ENCODE measurements around the gene LGALSL. TPM values are rescaled to one million over a fixed set of nuclear protein-coding genes. Genes with fewer than 3 reads are reported as not detected.

LGALSL gene
- polyA plus RNA-seq, result 10 to 100 TPM; 16.8 to 21.4 TPM

- Histone ChIP-seq H3K4me3 (ENCODE audit: low read depth in 1 of 2, low read length in 2 of 2) (peak within 1 kb of the TSS; percentile 68 to 73), H3K4me1 (ENCODE audit: control insufficient read depth in 2 of 2, insufficient read depth in 2 of 2, low read length in 1 of 2) (no peaks in the 10 kb centered on the region), H3K9me3 (ENCODE audit: control insufficient read depth in 2 of 2, insufficient read depth in 1 of 2, low read depth in 1 of 2, low read length in 1 of 2) (no peaks in the 10 kb centered on the region), H3K27ac (ENCODE audit: low read depth in 2 of 2, low read length in 1 of 2) (peak within 1 kb of the TSS; percentile 79 to 96), H3K27me3 (ENCODE audit: control insufficient read depth in 1 of 2, insufficient read depth in 2 of 2, low read length in 2 of 2) (no peaks in the 10 kb centered on the region), H3K36me3 (ENCODE audit: control insufficient read depth in 2 of 2, insufficient read depth in 2 of 2, low read length in 1 of 2) (peaks cover 0 to 3% of the 10 kb centered on the region in 2 donors)
- 1% methylated on average over 18 to 52 of the region's 52 CpGs for WGBS, 2 donors
Observed at GRCh38 chr2:64453770-64454385, at the start of gene LGALSL. TSS of gene LGALSL (plus strand) at chr2:64454162. CDS start at chr2:64454546, 384 bp downstream.

GRCh38 chr2:64404743-64405142 is 49.2 kb upstream of the LGALSL start:
- H3K4me1 ChIP-seq (ENCODE audit: control insufficient read depth in 2 of 2, insufficient read depth in 2 of 2, low read length in 1 of 2), result peaks cover 9 to 37% of the 10 kb centered on the region in 2 donors
- no peaks in the 10 kb centered on the region for H3K9me3 ChIP-seq (ENCODE audit: control insufficient read depth in 2 of 2, insufficient read depth in 1 of 2, low read depth in 1 of 2, low read length in 1 of 2)
- H3K4me3 ChIP-seq (ENCODE audit: low read depth in 1 of 2, low read length in 2 of 2), result no peak overlapping the region
- peak overlapping the region; percentile 48 to 73 for H3K27ac ChIP-seq (ENCODE audit: low read depth in 2 of 2, low read length in 1 of 2)
- 42 to 51% methylated on average over 9 of the region's 9 CpGs for WGBS, 2 donors
- no peaks in the 10 kb centered on the region for H3K36me3 ChIP-seq (ENCODE audit: control insufficient read depth in 2 of 2, insufficient read depth in 2 of 2, low read length in 1 of 2)
- no peaks in the 10 kb centered on the region for H3K27me3 ChIP-seq (ENCODE audit: control insufficient read depth in 1 of 2, insufficient read depth in 2 of 2, low read length in 2 of 2)

- H3K27me3 ChIP-seq (ENCODE audit: control insufficient read depth in 1 of 2, insufficient read depth in 2 of 2, low read length in 2 of 2), result no peaks in the 10 kb centered on the region
- 71 to 74% methylated on average over 11 of the region's 11 CpGs for WGBS, 2 donors
- peaks cover 9 to 30% of the 10 kb centered on the region in 2 donors for H3K4me1 ChIP-seq (ENCODE audit: control insufficient read depth in 2 of 2, insufficient read depth in 2 of 2, low read length in 1 of 2)
- H3K36me3 ChIP-seq (ENCODE audit: control insufficient read depth in 2 of 2, insufficient read depth in 2 of 2, low read length in 1 of 2), result no peaks in the 10 kb centered on the region
- no peaks in the 10 kb centered on the region for H3K9me3 ChIP-seq (ENCODE audit: control insufficient read depth in 2 of 2, insufficient read depth in 1 of 2, low read depth in 1 of 2, low read length in 1 of 2)
- H3K27ac ChIP-seq (ENCODE audit: low read depth in 2 of 2, low read length in 1 of 2), result peak overlapping the region in 1 of 2 donors; percentile 59
- no peak overlapping the region for H3K4me3 ChIP-seq (ENCODE audit: low read depth in 1 of 2, low read length in 2 of 2)
Observed at GRCh38 chr2:64405581-64406406, 48.2 kb upstream of the LGALSL start.

- Histone ChIP-seq H3K36me3 (ENCODE audit: control insufficient read depth in 2 of 2, insufficient read depth in 2 of 2, low read length in 1 of 2) (no peaks in the 10 kb centered on the region), H3K4me1 (ENCODE audit: control insufficient read depth in 2 of 2, insufficient read depth in 2 of 2, low read length in 1 of 2) (peaks cover 9 to 24% of the 10 kb centered on the region in 2 donors), H3K27me3 (ENCODE audit: control insufficient read depth in 1 of 2, insufficient read depth in 2 of 2, low read length in 2 of 2) (no peaks in the 10 kb centered on the region), H3K4me3 (ENCODE audit: low read depth in 1 of 2, low read length in 2 of 2) (no peak overlapping the region), H3K27ac (ENCODE audit: low read depth in 2 of 2, low read length in 1 of 2) (no peak overlapping the region), H3K9me3 (ENCODE audit: control insufficient read depth in 2 of 2, insufficient read depth in 1 of 2, low read depth in 1 of 2, low read length in 1 of 2) (no peaks in the 10 kb centered on the region)
- 83 to 84% methylated on average over 2 of the region's 2 CpGs for WGBS, 2 donors
Observed at GRCh38 chr2:64406407-64406774, 47.6 kb upstream of the LGALSL start.

GRCh38 chr2:64408031-64408430 is 45.9 kb upstream of the LGALSL start:
- WGBS, 2 donors, result 94 to 97% methylated on average over 3 of the region's 3 CpGs
- H3K36me3 ChIP-seq (ENCODE audit: control insufficient read depth in 2 of 2, insufficient read depth in 2 of 2, low read length in 1 of 2), result no peaks in the 10 kb centered on the region
- H3K4me1 ChIP-seq (ENCODE audit: control insufficient read depth in 2 of 2, insufficient read depth in 2 of 2, low read length in 1 of 2), result peaks cover 9 to 21% of the 10 kb centered on the region in 2 donors
- no peak overlapping the region for H3K4me3 ChIP-seq (ENCODE audit: low read depth in 1 of 2, low read length in 2 of 2)
- no peak overlapping the region for H3K27ac ChIP-seq (ENCODE audit: low read depth in 2 of 2, low read length in 1 of 2)
- H3K27me3 ChIP-seq (ENCODE audit: control insufficient read depth in 1 of 2, insufficient read depth in 2 of 2, low read length in 2 of 2), result no peaks in the 10 kb centered on the region
- no peaks in the 10 kb centered on the region for H3K9me3 ChIP-seq (ENCODE audit: control insufficient read depth in 2 of 2, insufficient read depth in 1 of 2, low read depth in 1 of 2, low read length in 1 of 2)

- WGBS, 2 donors, result 88 to 94% methylated on average over 1 of the region's 1 CpG
- Histone ChIP-seq H3K4me1 (ENCODE audit: control insufficient read depth in 2 of 2, insufficient read depth in 2 of 2, low read length in 1 of 2) (peaks cover 3 to 8% of the 10 kb centered on the region in 2 donors), H3K36me3 (ENCODE audit: control insufficient read depth in 2 of 2, insufficient read depth in 2 of 2, low read length in 1 of 2) (no peaks in the 10 kb centered on the region), H3K4me3 (ENCODE audit: low read depth in 1 of 2, low read length in 2 of 2) (no peak overlapping the region), H3K9me3 (ENCODE audit: control insufficient read depth in 2 of 2, insufficient read depth in 1 of 2, low read depth in 1 of 2, low read length in 1 of 2) (no peaks in the 10 kb centered on the region), H3K27me3 (ENCODE audit: control insufficient read depth in 1 of 2, insufficient read depth in 2 of 2, low read length in 2 of 2) (no peaks in the 10 kb centered on the region), H3K27ac (ENCODE audit: low read depth in 2 of 2, low read length in 1 of 2) (no peak overlapping the region)
Observed at GRCh38 chr2:64410671-64411070, 43.3 kb upstream of the LGALSL start.

GRCh38 chr2:64412671-64413070 is 41.3 kb upstream of the LGALSL start:
- peaks cover 0 to 3% of the 10 kb centered on the region in 2 donors for H3K4me1 ChIP-seq (ENCODE audit: control insufficient read depth in 2 of 2, insufficient read depth in 2 of 2, low read length in 1 of 2)
- no peaks in the 10 kb centered on the region for H3K9me3 ChIP-seq (ENCODE audit: control insufficient read depth in 2 of 2, insufficient read depth in 1 of 2, low read depth in 1 of 2, low read length in 1 of 2)
- H3K27me3 ChIP-seq (ENCODE audit: control insufficient read depth in 1 of 2, insufficient read depth in 2 of 2, low read length in 2 of 2), result no peaks in the 10 kb centered on the region
- H3K27ac ChIP-seq (ENCODE audit: low read depth in 2 of 2, low read length in 1 of 2), result no peak overlapping the region
- 87 to 94% methylated on average over 4 of the region's 4 CpGs for WGBS, 2 donors
- H3K36me3 ChIP-seq (ENCODE audit: control insufficient read depth in 2 of 2, insufficient read depth in 2 of 2, low read length in 1 of 2), result no peaks in the 10 kb centered on the region
- no peak overlapping the region for H3K4me3 ChIP-seq (ENCODE audit: low read depth in 1 of 2, low read length in 2 of 2)

- H3K9me3 ChIP-seq (ENCODE audit: control insufficient read depth in 2 of 2, insufficient read depth in 1 of 2, low read depth in 1 of 2, low read length in 1 of 2), result no peaks in the 10 kb centered on the region
- H3K36me3 ChIP-seq (ENCODE audit: control insufficient read depth in 2 of 2, insufficient read depth in 2 of 2, low read length in 1 of 2), result no peaks in the 10 kb centered on the region
- H3K27me3 ChIP-seq (ENCODE audit: control insufficient read depth in 1 of 2, insufficient read depth in 2 of 2, low read length in 2 of 2), result no peaks in the 10 kb centered on the region
- H3K27ac ChIP-seq (ENCODE audit: low read depth in 2 of 2, low read length in 1 of 2), result no peak overlapping the region
- WGBS, 2 donors, result 89 to 92% methylated on average over 7 of the region's 7 CpGs
- H3K4me1 ChIP-seq (ENCODE audit: control insufficient read depth in 2 of 2, insufficient read depth in 2 of 2, low read length in 1 of 2), result no peaks in the 10 kb centered on the region
- H3K4me3 ChIP-seq (ENCODE audit: low read depth in 1 of 2, low read length in 2 of 2), result no peak overlapping the region
Observed at GRCh38 chr2:64414736-64415435, 39.1 kb upstream of the LGALSL start.

- no peaks in the 10 kb centered on the region for H3K27me3 ChIP-seq (ENCODE audit: control insufficient read depth in 1 of 2, insufficient read depth in 2 of 2, low read length in 2 of 2)
- WGBS, 2 donors, result 76 to 78% methylated on average over 3 of the region's 3 CpGs
- H3K9me3 ChIP-seq (ENCODE audit: control insufficient read depth in 2 of 2, insufficient read depth in 1 of 2, low read depth in 1 of 2, low read length in 1 of 2), result no peaks in the 10 kb centered on the region
- no peaks in the 10 kb centered on the region for H3K36me3 ChIP-seq (ENCODE audit: control insufficient read depth in 2 of 2, insufficient read depth in 2 of 2, low read length in 1 of 2)
- no peaks in the 10 kb centered on the region for H3K4me1 ChIP-seq (ENCODE audit: control insufficient read depth in 2 of 2, insufficient read depth in 2 of 2, low read length in 1 of 2)
- no peak overlapping the region for H3K4me3 ChIP-seq (ENCODE audit: low read depth in 1 of 2, low read length in 2 of 2)
- no peak overlapping the region for H3K27ac ChIP-seq (ENCODE audit: low read depth in 2 of 2, low read length in 1 of 2)
Observed at GRCh38 chr2:64417624-64418023, 36.3 kb upstream of the LGALSL start.
